Myocyte (in vitro differentiated cells): ENCODE data around the gene HSPA13. TPM values are rescaled to one million over a fixed set of nuclear protein-coding genes. Genes with fewer than 3 reads are reported as not detected.
"Not testable (repeated sequence)": the region's sequence is repeated elsewhere in the genome, so short reads cannot be mapped to it uniquely, and the experiment has no call there.

Source experiments
- DNase-seq: peaks from one replicate; pipeline ENCODE4 v3.0.0-alpha.2; 2012; ENCODE audit warnings: low read depth
- polyA plus RNA-seq: library from polyadenylated mRNA; unstranded; fragments of >200 nt; gene quantifications from one replicate; pipeline ENCODE4 v1.2.1, GENCODE V29; 2012; ENCODE audit warnings: missing spikeins
- total RNA-seq: library from RNA; depleted of rRNA; stranded (reverse); fragments of >200 nt; gene quantifications from 2 replicates; pipeline ENCODE4 v1.2.3, GENCODE V29; 2014

HSPA13 gene
- total RNA-seq = 38.1 and 45.3 TPM in 2 replicates
- 27.7 TPM for polyA plus RNA-seq

- DNase-seq = peak; percentile 100
These were observed at the start of gene HSPA13 for GRCh38 chr21:14382835-14383595. TSS of gene HSPA13 (minus strand) at chr21:14383146. CDS start at chr21:14383119, 27 bp downstream.

- no peak for DNase-seq
These were observed 36.0 kb upstream of the HSPA13 start for GRCh38 chr21:14418920-14419319.

GRCh38 chr21:14414932-14415508 is 32.1 kb upstream of the HSPA13 start:
- DNase-seq = no peak

GRCh38 chr21:14405962-14406361 is 23.0 kb upstream of the HSPA13 start:
- DNase-seq = no peak

- DNase-seq = no peak
These were observed 22.3 kb upstream of the HSPA13 start for GRCh38 chr21:14405225-14405624.

- DNase-seq = peak; percentile 43
These were observed 20.9 kb upstream of the HSPA13 start for GRCh38 chr21:14403681-14404318.

- no peak for DNase-seq
These were observed 18.3 kb upstream of the HSPA13 start for GRCh38 chr21:14401217-14401616.

- DNase-seq = no peak
These were observed 5.3 kb upstream of the HSPA13 start for GRCh38 chr21:14388282-14388681.

- DNase-seq = no peak
These were observed 1.5 kb upstream of the HSPA13 start for GRCh38 chr21:14384453-14384852.

GRCh38 chr21:14383596-14384180 is 742 bp upstream of the HSPA13 start:
- no peak for DNase-seq

- no peak for DNase-seq
These were observed 486 bp downstream of the HSPA13 start for GRCh38 chr21:14382486-14382834.

- DNase-seq = no peak
These were observed 6.1 kb downstream of the HSPA13 start for GRCh38 chr21:14376854-14377253.

GRCh38 chr21:14366998-14367397 is 15.9 kb downstream of the HSPA13 start:
- DNase-seq = no peak

GRCh38 chr21:14361958-14362357 is 21.0 kb downstream of the HSPA13 start:
- DNase-seq = peak; percentile 6

GRCh38 chr21:14358775-14359174 is 24.2 kb downstream of the HSPA13 start:
- DNase-seq = no peak

- DNase-seq = peak; percentile 29
These were observed 26.2 kb downstream of the HSPA13 start for GRCh38 chr21:14356746-14357145.

- no peak for DNase-seq
These were observed 28.4 kb downstream of the HSPA13 start for GRCh38 chr21:14354515-14354914.

GRCh38 chr21:14353726-14354125 is 29.2 kb downstream of the HSPA13 start:
- DNase-seq = no peak

- no peak for DNase-seq
These were observed 29.7 kb downstream of the HSPA13 start for GRCh38 chr21:14353231-14353630.

GRCh38 chr21:14327346-14327745 is 55.6 kb downstream of the HSPA13 start:
- DNase-seq = not testable (repeated sequence)

GRCh38 chr21:14325595-14325994 is 57.4 kb downstream of the HSPA13 start:
- no peak for DNase-seq
